Breast epithelium (tissue), 4 donors: Measurements from ENCODE around the gene HOXD4. TPM values are rescaled to one million over a fixed set of nuclear protein-coding genes. Genes with fewer than 3 reads are reported as not detected.

Experiments used
- DNase-seq, 2 donors: peaks; one replicate each; pipeline ENCODE4 v3.0.0-alpha.2; 2019; ENCODE audit warnings: low spot score in 2 of 2
- H3K27ac ChIP-seq, 2 donors: fragments of 200-600 bp; sonication (generic) in 1 of 2; one replicate each; pipeline ENCODE4 v1.5.1; 2016 to 2019; ENCODE audit warnings: mild to moderate bottlenecking in 1 of 2
- H3K27me3 ChIP-seq, 2 donors: fragments of 200-600 bp; sonication (generic) in 1 of 2; one replicate each; pipeline versions ENCODE4 v1.5.1 to v1.6.0; 2017 to 2019; ENCODE audit warnings: control low read depth in 1 of 2, mild to moderate bottlenecking in 1 of 2
- H3K36me3 ChIP-seq: fragments of 200-600 bp; one replicate; pipeline ENCODE4 v1.5.1; 2019
- H3K4me1 ChIP-seq, 2 donors: fragments of 200-600 bp; sonication (generic); one replicate each; pipeline ENCODE4 v1.5.1; 2016 to 2019; ENCODE audit warnings: control low read depth in 1 of 2
- H3K4me3 ChIP-seq, 3 donors: fragments of 200-600 bp; sonication (generic); 1 replicate in 2 of 3; 2 replicates in 1 of 3; pipeline ENCODE4 v1.5.1; 2016 to 2019; ENCODE audit warnings: mild to moderate bottlenecking in 3 of 3, moderate library complexity in 2 of 3
- H3K9me3 ChIP-seq, 2 donors: fragments of 200-600 bp; sonication (generic) in 1 of 2; one replicate each; pipeline ENCODE4 v1.5.1; 2016 to 2019; ENCODE audit warnings: control low read depth in 1 of 2
- CTCF ChIP-seq, 3 donors: fragments of 450-650 bp; IDR thresholded peaks; one replicate each; pipeline ENCODE4 v1.5.1; 2016 to 2017; ENCODE audit warnings: antibody characterized with exemption in 3 of 3, mild to moderate bottlenecking in 3 of 3, moderate library complexity in 3 of 3
- POLR2A ChIP-seq: fragments of 450-650 bp; IDR thresholded peaks from one replicate; pipeline ENCODE4 v1.6.1; 2016; ENCODE audit warnings: antibody characterized with exemption, mild to moderate bottlenecking, moderate library complexity
- POLR2AphosphoS5 ChIP-seq, 3 donors: sonication (generic); formaldehyde crosslinking; IDR thresholded peaks; one replicate each; pipeline ENCODE4 v1.6.1; 2017; ENCODE audit warnings: antibody characterized with exemption in 3 of 3
- intact Hi-C: fragments of 100-400 bp; cut with DNase I; formaldehyde crosslinking; loops from one replicate; pipeline ENCODE4 v1.15.1; 2023; ENCODE audit warnings: low total_unique reads
- total RNA-seq, 3 donors: library from RNA; depleted of rRNA; stranded (reverse); fragments of >200 nt; gene quantifications; one replicate each; pipeline ENCODE4 v1.1.0, GENCODE V29; 2016

Gene HOXD4
- total RNA-seq, 3 donors from 2014 or later, result 1.9 to 5.8 (median 5.6) TPM

- intact Hi-C loops, result loop anchor here (10.0 kb wide), 1 partner anchor 285 kb away; no protein-coding TSS in a partner anchor
- Histone ChIP-seq H3K4me1 (no peaks in the 10 kb centered on the region), H3K36me3 (no peaks in the 10 kb centered on the region), H3K9me3 (no peaks in the 10 kb centered on the region), H3K4me3 (no peak overlapping the region), H3K27ac (no peak overlapping the region), H3K27me3 (peaks cover 0 to 71% of the 10 kb centered on the region in 2 donors)
- no peak for DNase-seq
- no peak for TF ChIP-seq CTCF (IDR thresholded peaks at IDR 0.05)
- TF ChIP-seq POLR2AphosphoS5 (IDR thresholded peaks at IDR 0.05), result no peak
- TF ChIP-seq POLR2A, result no peak
Observed at GRCh38 chr2:176169711-176170110, 18.4 kb downstream of the HOXD4 start.

GRCh38 chr2:176170602-176171305 lies 19.4 kb downstream of the HOXD4 start:
- H3K36me3 ChIP-seq, result no peaks in the 10 kb centered on the region
- H3K27ac ChIP-seq, result no peak overlapping the region
- H3K9me3 ChIP-seq, result no peaks in the 10 kb centered on the region
- no peak for DNase-seq
- no peaks in the 10 kb centered on the region for H3K4me1 ChIP-seq
- H3K4me3 ChIP-seq, result no peak overlapping the region
- intact Hi-C loops, result no loop called here
- peaks cover 0 to 71% of the 10 kb centered on the region in 2 donors for H3K27me3 ChIP-seq
- TF ChIP-seq POLR2AphosphoS5 (IDR thresholded peaks at IDR 0.05) (no peak), POLR2A (no peak)

GRCh38 chr2:176171351-176172006 lies 20.1 kb downstream of the HOXD4 start:
- intact Hi-C loops, result no loop called here
- Histone ChIP-seq H3K27ac (no peak overlapping the region), H3K4me1 (no peaks in the 10 kb centered on the region), H3K9me3 (no peaks in the 10 kb centered on the region), H3K36me3 (no peaks in the 10 kb centered on the region), H3K4me3 (peak overlapping the region in 1 of 3 donors; percentile 0), H3K27me3 (peaks cover 0 to 72% of the 10 kb centered on the region in 2 donors)
- no peak for TF ChIP-seq CTCF (IDR thresholded peaks at IDR 0.05)
- no peak for TF ChIP-seq POLR2AphosphoS5 (IDR thresholded peaks at IDR 0.05)
- TF ChIP-seq POLR2A, result no peak
- DNase-seq, result no peak

GRCh38 chr2:176172007-176172894 lies 20.9 kb downstream of the HOXD4 start:
- no peak for DNase-seq
- H3K36me3 ChIP-seq, result no peaks in the 10 kb centered on the region
- H3K27ac ChIP-seq, result no peak overlapping the region
- no peaks in the 10 kb centered on the region for H3K4me1 ChIP-seq
- no peak for TF ChIP-seq CTCF (IDR thresholded peaks at IDR 0.05)
- TF ChIP-seq POLR2A, result no peak
- no peak for TF ChIP-seq POLR2AphosphoS5 (IDR thresholded peaks at IDR 0.05)
- intact Hi-C loops, result no loop called here
- peaks cover 0 to 77% of the 10 kb centered on the region in 2 donors for H3K27me3 ChIP-seq
- H3K4me3 ChIP-seq, result peak overlapping the region in 1 of 3 donors; percentile 0
- H3K9me3 ChIP-seq, result no peaks in the 10 kb centered on the region

- H3K4me3 ChIP-seq, result no peak overlapping the region
- intact Hi-C loops, result no loop called here
- H3K4me1 ChIP-seq, result no peaks in the 10 kb centered on the region
- no peaks in the 10 kb centered on the region for H3K36me3 ChIP-seq
- no peaks in the 10 kb centered on the region for H3K9me3 ChIP-seq
- H3K27me3 ChIP-seq, result peaks cover under 1 to 85% of the 10 kb centered on the region in 2 donors
- TF ChIP-seq POLR2AphosphoS5 (IDR thresholded peaks at IDR 0.05) (no peak), CTCF (IDR thresholded peaks at IDR 0.05) (no peak), POLR2A (no peak)
- no peak overlapping the region for H3K27ac ChIP-seq
- DNase-seq, result no peak
Observed at GRCh38 chr2:176172895-176173566, 21.7 kb downstream of the HOXD4 start.
